ENCODE results near the gene ZC3H10. TPM values are rescaled to one million over a fixed set of nuclear protein-coding genes. Genes with fewer than 3 reads are reported as not detected.

The ZC3H10 gene
- total RNA-seq, 6 donors from 2014 or later = 2.1 to 22.0 (median 6.4) TPM

DNA sequence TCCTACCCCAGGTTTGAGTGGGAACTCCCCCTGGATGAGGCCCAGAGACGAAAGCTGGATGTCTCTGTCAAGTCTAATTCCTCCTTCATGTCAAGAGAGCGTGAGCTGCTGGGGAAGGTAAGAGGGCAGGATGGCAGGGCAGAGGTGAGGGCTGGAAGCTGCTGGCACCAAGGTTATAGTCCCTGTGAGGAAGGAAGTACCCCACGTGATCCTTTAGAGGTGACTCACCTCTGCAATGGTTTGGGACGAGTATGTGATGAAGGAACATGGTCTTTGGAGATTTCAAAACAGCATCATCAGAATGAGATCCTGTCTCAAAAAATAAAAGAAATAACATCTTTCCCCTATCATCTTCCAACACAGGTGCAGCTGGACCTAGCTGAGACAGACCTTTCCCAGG is 25.2 kb downstream of the ZC3H10 start:
- Histone ChIP-seq H3K9me3 (no peaks in the 10 kb centered on the region), H3K4me1 (peaks cover 12 to 24% (median 17%) of the 10 kb centered on the region in 4 donors), H3K36me3 (peaks cover 11 to 70% (median 50%) of the 10 kb centered on the region in 4 donors), H3K27me3 (no peaks in the 10 kb centered on the region), H3K4me3 (no peak overlapping the region), H3K27ac (peak overlapping the region; percentile 63 to 81 (median 69))
- ATAC-seq (ENCODE audit: low FRiP score in 2 of 2) = no peak
- DNase-seq = no peak
- WGBS, 2 donors = 67 to 72% methylated on average over 4 of the region's 4 CpGs
- TF ChIP-seq POLR2A (IDR thresholded peaks at IDR 0.05) = no peak
- no peak for TF ChIP-seq POLR2AphosphoS5 (IDR thresholded peaks at IDR 0.05)
- TF ChIP-seq, protein P1, sequence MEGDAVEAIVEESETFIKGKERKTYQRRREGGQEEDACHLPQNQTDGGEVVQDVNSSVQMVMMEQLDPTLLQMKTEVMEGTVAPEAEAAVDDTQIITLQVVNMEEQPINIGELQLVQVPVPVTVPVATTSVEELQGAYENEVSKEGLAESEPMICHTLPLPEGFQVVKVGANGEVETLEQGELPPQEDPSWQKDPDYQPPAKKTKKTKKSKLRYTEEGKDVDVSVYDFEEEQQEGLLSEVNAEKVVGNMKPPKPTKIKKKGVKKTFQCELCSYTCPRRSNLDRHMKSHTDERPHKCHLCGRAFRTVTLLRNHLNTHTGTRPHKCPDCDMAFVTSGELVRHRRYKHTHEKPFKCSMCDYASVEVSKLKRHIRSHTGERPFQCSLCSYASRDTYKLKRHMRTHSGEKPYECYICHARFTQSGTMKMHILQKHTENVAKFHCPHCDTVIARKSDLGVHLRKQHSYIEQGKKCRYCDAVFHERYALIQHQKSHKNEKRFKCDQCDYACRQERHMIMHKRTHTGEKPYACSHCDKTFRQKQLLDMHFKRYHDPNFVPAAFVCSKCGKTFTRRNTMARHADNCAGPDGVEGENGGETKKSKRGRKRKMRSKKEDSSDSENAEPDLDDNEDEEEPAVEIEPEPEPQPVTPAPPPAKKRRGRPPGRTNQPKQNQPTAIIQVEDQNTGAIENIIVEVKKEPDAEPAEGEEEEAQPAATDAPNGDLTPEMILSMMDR (IDR thresholded peaks at IDR 0.05) = no peak
- TF ChIP-seq EP300 (IDR thresholded peaks at IDR 0.05) = no peak

DNA sequence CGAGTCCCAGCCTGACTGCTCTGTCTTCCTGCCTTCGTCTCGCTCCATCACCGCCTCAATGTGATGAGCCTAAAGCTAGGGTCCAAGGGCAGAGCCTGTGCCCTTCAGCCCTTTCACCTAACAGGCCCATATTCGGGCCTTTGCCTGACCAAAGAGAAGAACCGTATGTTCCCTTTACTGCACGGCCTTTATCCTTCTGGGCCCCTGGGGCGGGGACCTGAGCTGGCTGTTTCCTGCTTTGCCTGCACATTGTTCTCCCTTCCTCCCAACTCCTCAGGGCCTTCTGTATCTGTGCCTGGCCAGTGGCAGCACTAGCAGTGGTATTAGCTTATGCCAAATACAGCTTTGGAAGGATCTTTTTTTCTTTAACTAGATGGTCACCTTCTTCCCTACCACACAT is 25.8 kb downstream of the ZC3H10 start:
- Histone ChIP-seq H3K4me3 (no peak overlapping the region), H3K27me3 (no peaks in the 10 kb centered on the region), H3K4me1 (peaks cover 12 to 24% (median 17%) of the 10 kb centered on the region in 4 donors), H3K9me3 (no peaks in the 10 kb centered on the region), H3K36me3 (peaks cover 6 to 64% (median 44%) of the 10 kb centered on the region in 4 donors), H3K27ac (peak overlapping the region; percentile 63 to 81 (median 69))
- TF ChIP-seq, protein P1 (IDR thresholded peaks at IDR 0.05) = no peak
- TF ChIP-seq POLR2AphosphoS5 (IDR thresholded peaks at IDR 0.05) (peak in 1 of 2 donors; percentile 48), POLR2A (IDR thresholded peaks at IDR 0.05) (peak in 1 of 4 donors; percentile 16)
- ATAC-seq (ENCODE audit: low FRiP score in 2 of 2) = peak; percentile 20 to 35
- 64 to 66% methylated on average over 7 to 8 of the region's 8 CpGs for WGBS, 2 donors
- no peak for DNase-seq

DNA sequence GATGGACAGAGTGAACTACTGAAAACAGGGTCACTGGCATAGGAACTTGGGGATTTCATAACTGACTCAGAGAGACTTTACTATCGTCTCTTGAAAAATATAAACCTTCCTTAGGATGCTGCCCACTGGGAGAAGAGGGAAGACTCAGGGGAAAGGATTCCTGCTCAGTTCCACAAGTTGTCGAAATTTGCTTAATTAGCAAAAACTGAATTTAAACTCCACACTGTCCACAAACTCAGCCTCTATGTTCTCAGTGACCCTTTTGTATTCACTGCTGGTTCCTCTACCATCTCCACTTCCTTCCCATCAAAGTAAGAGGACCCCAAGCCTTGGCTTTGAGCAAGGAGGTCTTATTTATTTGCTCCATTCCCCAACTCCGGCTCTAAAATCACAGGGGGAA is 27.2 kb downstream of the ZC3H10 start:
- no peaks in the 10 kb centered on the region for H3K27me3 ChIP-seq
- 95 to 98% methylated on average over 3 of the region's 3 CpGs for WGBS, 2 donors
- H3K36me3 ChIP-seq = peaks cover 5 to 50% (median 33%) of the 10 kb centered on the region in 4 donors
- H3K4me1 ChIP-seq = peaks cover 12 to 24% (median 17%) of the 10 kb centered on the region in 4 donors
- no peak overlapping the region for H3K4me3 ChIP-seq
- DNase-seq (no peak), ATAC-seq (ENCODE audit: low FRiP score in 2 of 2) (no peak)
- no peaks in the 10 kb centered on the region for H3K9me3 ChIP-seq
- H3K27ac ChIP-seq = peak overlapping the region in 1 of 4 donors; percentile 81
- TF ChIP-seq POLR2A (IDR thresholded peaks at IDR 0.05) = no peak

DNA sequence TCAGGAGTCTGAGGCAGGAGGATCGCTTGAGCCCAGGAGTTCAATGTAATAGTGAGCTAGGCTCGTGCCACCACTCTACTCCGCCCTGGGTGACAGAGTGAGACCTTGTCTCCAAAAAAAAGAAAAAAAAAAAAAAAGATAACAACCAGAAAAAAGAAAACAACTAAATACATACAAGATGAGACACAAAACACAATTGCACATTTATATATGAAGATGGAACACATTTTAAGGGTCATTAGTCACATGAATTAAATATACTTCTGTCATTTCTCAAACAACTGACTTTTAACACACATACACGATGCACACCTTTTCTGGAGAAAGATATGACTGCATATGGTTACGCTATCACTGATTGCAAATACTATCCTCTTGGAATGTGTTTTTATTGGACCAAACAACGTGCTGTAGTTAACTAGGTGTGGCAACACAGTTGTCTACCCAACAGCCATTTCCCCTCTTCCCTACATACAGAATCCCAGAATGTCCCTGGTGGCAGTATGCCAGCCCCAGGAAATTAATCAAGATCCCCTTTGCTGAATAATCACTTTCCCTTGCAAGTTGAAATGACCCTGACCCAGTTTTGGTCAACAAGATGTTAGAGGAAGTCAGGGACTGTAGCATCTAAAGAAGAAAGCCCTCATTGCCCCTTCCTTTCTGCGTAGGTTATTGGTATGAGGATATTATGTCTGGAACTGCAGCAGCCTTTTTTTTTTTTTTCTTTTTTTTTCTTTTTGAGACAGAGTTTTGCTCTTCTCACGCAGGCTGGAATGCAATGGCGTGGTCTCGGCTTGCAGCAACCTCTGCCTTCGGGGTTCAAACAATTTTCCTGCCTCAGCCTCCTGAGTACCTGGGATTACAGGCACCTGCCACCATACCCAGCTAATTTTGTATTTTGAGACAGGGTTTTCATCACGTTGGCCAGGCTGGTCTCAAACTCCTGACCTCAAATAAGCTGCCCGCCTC is 28.7 kb downstream of the ZC3H10 start:
- Histone ChIP-seq H3K36me3 (peaks cover 5 to 37% (median 27%) of the 10 kb centered on the region in 4 donors), H3K4me1 (peaks cover 27 to 37% (median 30%) of the 10 kb centered on the region in 4 donors), H3K4me3 (no peak overlapping the region), H3K27me3 (no peaks in the 10 kb centered on the region), H3K27ac (peak overlapping the region in 2 of 4 donors; percentile 21 to 30), H3K9me3 (no peaks in the 10 kb centered on the region)
- TF ChIP-seq EP300 (IDR thresholded peaks at IDR 0.05) (no peak), POLR2AphosphoS5 (IDR thresholded peaks at IDR 0.05) (peak in 1 of 2 donors; percentile 17)
- ATAC-seq (ENCODE audit: low FRiP score in 2 of 2) (no peak), DNase-seq (no peak)
- 62 to 67% methylated on average over 13 of the region's 13 CpGs for WGBS, 2 donors

DNA sequence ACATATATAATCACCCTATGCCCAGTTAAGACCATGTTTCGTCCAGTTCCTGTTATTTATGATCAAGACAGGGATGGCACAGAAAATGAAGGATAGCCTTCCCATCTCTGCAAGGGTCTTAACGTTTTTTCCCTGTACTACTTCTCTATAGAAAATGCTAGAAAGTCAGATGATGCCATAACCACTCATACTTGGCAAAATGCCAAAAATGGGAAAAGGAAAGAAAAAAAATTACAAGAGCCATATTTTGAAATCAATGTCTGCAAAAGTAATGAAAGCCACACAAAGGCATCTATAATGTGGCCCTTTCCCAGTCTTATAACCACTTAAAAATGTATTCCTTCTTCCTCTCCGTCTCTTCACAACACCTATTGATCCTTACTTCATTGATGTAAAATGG is 32.5 kb downstream of the ZC3H10 start:
- no peak for ATAC-seq (ENCODE audit: low FRiP score in 2 of 2)
- Histone ChIP-seq H3K27ac (peak overlapping the region in 1 of 4 donors; percentile 95), H3K4me1 (peaks cover 24 to 36% (median 33%) of the 10 kb centered on the region in 4 donors), H3K27me3 (no peaks in the 10 kb centered on the region), H3K9me3 (no peaks in the 10 kb centered on the region), H3K4me3 (no peak overlapping the region), H3K36me3 (peaks cover 0 to under 1% (median under 1%) of the 10 kb centered on the region in 4 donors)
- 54 to 55% methylated on average over 3 of the region's 3 CpGs for WGBS, 2 donors
- DNase-seq = no peak
- TF ChIP-seq EP300 (IDR thresholded peaks at IDR 0.05) (no peak), POLR2AphosphoS5 (IDR thresholded peaks at IDR 0.05) (no peak), POLR2A (IDR thresholded peaks at IDR 0.05) (no peak)
- TF ChIP-seq, protein P1 (IDR thresholded peaks at IDR 0.05) = no peak

Measured in upper lobe of left lung (tissue), 6 donors.